ENCODE measurements around the gene KSR1.

Gene KSR1

GRCh38 chr17:27473748-27474609 lies 17.7 kb downstream of the KSR1 start:
- peak; percentile 58 to 81 for DNase-seq (ENCODE audit: low read depth in 2 of 2)

GRCh38 chr17:27475070-27475673 lies 18.9 kb downstream of the KSR1 start:
- DNase-seq (ENCODE audit: low read depth in 2 of 2): peak; percentile 37 to 57

- DNase-seq (ENCODE audit: low read depth in 2 of 2): no peak
Observed at GRCh38 chr17:27475981-27476895, 20.0 kb downstream of the KSR1 start.

- DNase-seq (ENCODE audit: low read depth in 2 of 2): no peak
Observed at GRCh38 chr17:27477050-27477888, 21.0 kb downstream of the KSR1 start.

- no peak for DNase-seq (ENCODE audit: low read depth in 2 of 2)
Observed at GRCh38 chr17:27477971-27478684, 21.9 kb downstream of the KSR1 start.

GRCh38 chr17:27478901-27479538 lies 22.8 kb downstream of the KSR1 start:
- no peak for DNase-seq (ENCODE audit: low read depth in 2 of 2)

- DNase-seq (ENCODE audit: low read depth in 2 of 2): no peak
Observed at GRCh38 chr17:27479838-27480237, 23.6 kb downstream of the KSR1 start.

GRCh38 chr17:27480699-27481098 lies 24.5 kb downstream of the KSR1 start:
- DNase-seq (ENCODE audit: low read depth in 2 of 2): no peak

- no peak for DNase-seq (ENCODE audit: low read depth in 2 of 2)
Observed at GRCh38 chr17:27481327-27481726, 25.1 kb downstream of the KSR1 start.

- no peak for DNase-seq (ENCODE audit: low read depth in 2 of 2)
Observed at GRCh38 chr17:27485125-27485524, 28.9 kb downstream of the KSR1 start.

GRCh38 chr17:27485716-27486495 lies 29.7 kb downstream of the KSR1 start:
- DNase-seq (ENCODE audit: low read depth in 2 of 2): no peak

GRCh38 chr17:27486741-27487140 lies 30.5 kb downstream of the KSR1 start:
- DNase-seq (ENCODE audit: low read depth in 2 of 2): no peak

GRCh38 chr17:27488231-27488630 lies 32.0 kb downstream of the KSR1 start:
- no peak for DNase-seq (ENCODE audit: low read depth in 2 of 2)

- no peak for DNase-seq (ENCODE audit: low read depth in 2 of 2)
Observed at GRCh38 chr17:27489045-27489715, 32.9 kb downstream of the KSR1 start.

GRCh38 chr17:27490391-27490790 lies 34.1 kb downstream of the KSR1 start:
- DNase-seq (ENCODE audit: low read depth in 2 of 2): no peak

GRCh38 chr17:27491713-27492190 lies 35.5 kb downstream of the KSR1 start:
- no peak for DNase-seq (ENCODE audit: low read depth in 2 of 2)

GRCh38 chr17:27492470-27492869 lies 36.2 kb downstream of the KSR1 start:
- no peak for DNase-seq (ENCODE audit: low read depth in 2 of 2)

- DNase-seq (ENCODE audit: low read depth in 2 of 2): no peak
Observed at GRCh38 chr17:27493088-27493487, 36.8 kb downstream of the KSR1 start.
